Activated CD8-positive, alpha-beta memory T cell treated with anti-CD3 and anti-CD28 coated beads for 4 hours (primary cell): ENCODE results near the gene FAM162A.
"Not testable (repeated sequence)": the region's sequence is repeated elsewhere in the genome, so short reads cannot be mapped to it uniquely, and the experiment has no call there.

Experiments
- DNase-seq, 2 donors: peaks; one replicate each; pipeline ENCODE4 v3.0.0-alpha.2; 2020; ENCODE audit warnings: low read depth in 2 of 2

FAM162A gene

DNA sequence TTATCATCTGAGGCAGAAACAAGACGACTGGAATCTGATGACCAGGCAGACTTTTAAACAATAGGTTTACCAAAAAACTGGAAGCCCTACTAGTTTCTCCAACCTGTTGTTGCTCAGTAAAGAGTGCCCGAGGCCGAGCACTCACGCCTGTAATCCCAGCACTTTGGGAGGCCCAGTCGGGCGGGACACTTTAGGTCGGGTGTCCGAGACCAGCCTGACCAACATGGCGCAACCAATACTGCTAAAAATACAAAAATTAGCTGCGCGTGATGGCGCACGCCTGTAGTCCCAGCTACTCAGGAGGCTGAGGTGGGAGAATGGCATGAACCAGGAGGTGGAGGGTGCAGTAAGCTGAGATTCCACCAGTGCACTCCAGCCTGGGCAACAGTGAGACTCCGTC lies 33.0 kb downstream of the FAM162A start:
- DNase-seq: no peak

DNA sequence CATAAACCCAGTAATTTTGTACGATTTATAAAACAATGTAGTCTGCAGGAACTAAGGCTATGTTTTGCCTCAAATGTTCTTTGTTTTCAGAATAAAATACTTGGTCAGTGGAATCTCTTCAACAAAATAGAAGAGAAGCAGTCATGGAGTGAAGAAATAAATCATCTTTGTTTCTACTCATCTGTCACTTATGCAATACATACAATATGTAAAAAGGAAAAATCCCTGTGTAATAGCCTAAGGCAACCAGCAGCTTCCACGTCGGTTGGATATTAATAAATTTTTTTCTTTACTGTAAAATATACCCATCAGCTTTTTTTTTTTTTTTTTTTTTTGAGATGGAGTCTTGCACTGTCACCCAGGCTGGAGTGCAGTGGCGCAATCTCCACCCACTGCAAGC lies 37.1 kb downstream of the FAM162A start:
- no peak for DNase-seq

- no peak for DNase-seq
Observed at GRCh38 chr3:122421836-122422235, 37.9 kb downstream of the FAM162A start.

DNA sequence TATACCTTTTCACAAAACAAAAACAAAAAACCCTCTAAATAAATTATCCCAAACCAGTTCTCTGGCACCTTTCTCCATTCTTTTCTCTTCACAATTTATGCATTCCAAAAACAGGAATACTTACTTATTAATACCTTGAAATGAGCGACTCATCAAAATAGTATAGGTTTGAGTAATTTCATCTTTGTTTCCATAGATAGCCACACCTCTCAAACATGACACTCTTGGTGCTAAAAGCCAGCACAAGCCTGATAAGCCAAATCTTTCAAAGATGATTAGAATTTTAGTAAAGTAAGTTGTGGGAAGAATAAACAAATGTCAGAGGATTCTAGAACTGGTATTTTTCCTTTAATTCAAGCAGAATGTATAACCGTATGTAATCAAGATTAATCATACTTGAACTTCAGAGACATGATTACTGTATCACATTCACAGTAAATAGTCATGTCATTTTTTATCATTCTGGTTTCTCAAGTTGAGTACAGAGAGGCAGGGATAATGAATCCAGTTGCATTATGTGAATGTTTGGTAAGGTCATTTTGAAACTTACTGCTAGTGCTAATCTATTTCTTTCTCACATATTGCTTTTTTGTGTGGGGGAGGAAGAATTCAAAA lies 44.0 kb downstream of the FAM162A start:
- no peak for DNase-seq

DNA sequence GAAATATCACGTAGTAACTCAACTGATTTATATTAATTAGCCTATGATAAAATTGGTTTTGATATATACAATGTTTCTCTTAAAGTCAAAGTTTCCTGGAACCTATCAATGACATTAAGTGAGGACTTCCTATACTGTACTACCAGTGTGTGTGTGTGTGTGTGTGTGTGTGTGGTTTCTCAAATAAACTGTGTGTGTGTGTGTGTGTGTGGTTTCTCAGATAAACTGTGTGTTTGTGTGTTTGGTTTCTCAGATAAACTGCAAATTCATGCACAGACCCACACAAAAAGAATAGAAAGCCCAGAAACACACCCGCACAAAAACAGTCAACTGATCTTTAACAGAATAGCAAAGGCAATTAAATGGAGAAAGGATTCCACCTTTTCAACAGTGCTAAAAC lies 46.4 kb downstream of the FAM162A start:
- no peak for DNase-seq

GRCh38 chr3:122435950-122436349 lies 52.0 kb downstream of the FAM162A start:
- no peak for DNase-seq

DNA sequence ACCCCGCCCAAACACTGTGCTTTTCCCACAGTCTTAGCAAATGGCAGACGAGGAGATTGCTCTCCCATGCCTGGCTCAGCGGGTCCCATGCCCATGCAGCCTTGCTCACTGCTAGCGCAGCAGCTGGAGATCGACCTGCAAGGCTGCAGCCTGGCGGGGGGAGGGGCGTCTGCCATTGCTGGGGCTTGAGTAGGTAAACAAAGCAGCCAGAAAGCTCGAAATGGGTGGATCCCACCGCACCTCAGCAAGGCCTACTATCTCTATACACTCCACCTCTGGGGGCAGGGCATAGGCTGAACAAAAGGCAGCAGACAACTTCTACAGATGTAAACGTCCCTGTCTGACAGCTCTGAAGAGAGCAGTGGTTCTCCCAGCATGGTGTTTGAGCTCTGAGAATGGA lies 59.1 kb downstream of the FAM162A start:
- no peak for DNase-seq

GRCh38 chr3:122443762-122444490 lies 59.9 kb downstream of the FAM162A start:
- not testable (repeated sequence) for DNase-seq

DNA sequence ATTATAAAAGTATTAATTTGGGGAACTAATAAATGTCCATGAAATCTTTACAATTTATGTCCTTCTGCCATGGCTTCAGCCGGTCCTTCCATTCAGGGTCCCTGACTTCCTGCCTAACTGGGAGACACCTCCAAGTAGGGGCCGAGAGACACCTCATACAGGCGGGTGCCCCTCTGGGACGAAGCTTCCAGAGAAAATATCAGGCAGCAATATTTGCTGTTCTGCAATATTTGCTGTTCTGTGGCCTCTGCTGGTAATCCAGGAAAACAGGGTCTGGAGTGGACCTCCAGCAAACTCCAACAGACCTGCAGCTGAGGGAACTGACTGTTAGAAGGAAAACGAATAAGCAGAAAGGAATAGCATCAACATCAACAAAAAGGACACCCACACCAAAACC lies 60.5 kb downstream of the FAM162A start:
- DNase-seq: not testable (repeated sequence)

DNA sequence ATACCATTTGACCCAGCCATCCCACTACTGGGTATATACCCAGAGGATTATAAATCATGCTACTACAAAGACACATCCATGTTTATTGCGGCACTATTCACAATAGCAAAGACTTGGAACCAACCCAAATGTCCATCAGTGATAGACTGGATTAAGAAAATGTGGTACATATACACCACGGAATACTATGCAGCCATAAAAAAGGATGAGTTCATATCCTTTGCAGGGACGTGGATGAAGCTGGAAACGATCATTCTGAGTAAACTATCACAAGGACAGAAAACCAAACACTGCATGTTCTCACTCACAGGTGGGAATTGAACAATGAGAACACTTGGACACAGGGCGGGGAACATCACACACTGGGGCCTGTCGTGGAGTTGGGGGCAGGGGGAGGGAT lies 64.2 kb downstream of the FAM162A start:
- DNase-seq: not testable (repeated sequence)

DNA sequence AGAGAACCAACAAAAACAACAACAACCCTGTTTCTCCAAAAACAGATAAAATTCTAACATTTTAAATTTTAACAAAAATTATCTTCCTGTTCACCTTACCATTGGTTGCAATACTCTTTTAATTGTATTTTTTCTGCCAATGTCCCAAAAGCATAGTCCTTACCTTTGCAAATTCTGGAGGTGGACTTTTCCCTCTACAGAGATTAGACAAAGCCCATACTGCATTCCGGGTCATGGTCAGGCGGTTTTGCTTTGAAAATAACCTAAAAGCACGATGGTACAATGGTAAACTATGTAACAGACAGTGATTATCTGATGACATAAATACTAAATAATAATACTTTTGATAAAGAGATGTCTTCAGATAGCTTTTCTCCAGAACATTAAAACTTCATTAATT lies 67.4 kb downstream of the FAM162A start:
- no peak for DNase-seq

DNA sequence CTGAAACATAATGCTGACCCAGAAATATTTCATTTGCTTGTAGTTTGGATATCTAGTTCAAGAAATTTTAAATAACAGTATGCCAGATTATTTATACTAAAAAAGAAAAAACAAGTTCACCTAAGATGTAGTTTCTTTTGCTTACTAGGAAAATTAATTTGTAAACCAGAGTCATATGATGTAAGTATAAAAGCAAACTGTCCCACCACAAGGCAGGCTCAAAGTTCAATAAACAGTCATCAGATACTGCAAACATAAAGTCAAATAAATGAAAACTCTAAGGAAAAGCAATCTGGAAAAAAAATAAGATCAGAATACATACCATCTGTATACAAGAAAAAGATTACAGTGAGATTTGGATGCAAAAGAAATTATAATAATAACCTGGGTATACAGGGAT lies 72.1 kb downstream of the FAM162A start:
- no peak for DNase-seq

- no peak for DNase-seq
Observed at GRCh38 chr3:122457706-122458105, 73.7 kb downstream of the FAM162A start.

GRCh38 chr3:122458992-122459391 lies 75.0 kb downstream of the FAM162A start:
- DNase-seq: no peak

- no peak for DNase-seq
Observed at GRCh38 chr3:122461806-122462205, 77.8 kb downstream of the FAM162A start.
